OCI-LY3 (cell line): Measurements from ENCODE around the gene GPC3.
"Not testable (repeated sequence)": the region's sequence is repeated elsewhere in the genome, so short reads cannot be mapped to it uniquely, and the experiment has no call there.

Source experiments
- EZH2phosphoT487 ChIP-seq: fragments of 200-600 bp; shearing (Covaris generic); IDR thresholded peaks from 2 replicates; pipeline ENCODE4 v1.6.1; 2018; ENCODE audit warnings: antibody characterized with exemption, mixed run types, low read depth
- TF ChIP-seq, protein P1 (sequence below): fragments of 200-600, 300-600 bp; sonication (generic); IDR thresholded peaks from 2 replicates; pipeline ENCODE4 v1.5.1; 2014; ENCODE audit warnings: antibody characterized with exemption, low read length, low read depth

DNA sequence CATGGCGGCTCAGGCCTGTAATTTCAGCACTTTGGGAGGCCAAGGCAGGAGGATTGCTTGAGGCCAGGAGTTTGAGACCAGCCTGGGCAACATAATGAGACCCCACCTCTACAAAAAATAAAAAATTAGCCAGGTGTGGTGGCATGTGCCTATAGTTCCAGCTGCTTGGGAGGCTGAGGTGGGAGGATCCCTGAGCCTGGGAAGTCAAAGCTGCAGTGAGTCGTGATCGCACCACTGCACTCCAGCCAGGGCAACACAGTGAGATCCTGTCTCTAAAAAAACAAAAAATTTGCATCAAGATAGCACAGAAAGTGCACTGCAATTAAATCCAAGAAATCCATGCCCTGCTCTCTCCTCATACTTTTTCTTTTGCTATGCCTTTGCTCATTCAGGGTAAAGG is 458.6 kb downstream of the GPC3 start:
- TF ChIP-seq, protein P1, sequence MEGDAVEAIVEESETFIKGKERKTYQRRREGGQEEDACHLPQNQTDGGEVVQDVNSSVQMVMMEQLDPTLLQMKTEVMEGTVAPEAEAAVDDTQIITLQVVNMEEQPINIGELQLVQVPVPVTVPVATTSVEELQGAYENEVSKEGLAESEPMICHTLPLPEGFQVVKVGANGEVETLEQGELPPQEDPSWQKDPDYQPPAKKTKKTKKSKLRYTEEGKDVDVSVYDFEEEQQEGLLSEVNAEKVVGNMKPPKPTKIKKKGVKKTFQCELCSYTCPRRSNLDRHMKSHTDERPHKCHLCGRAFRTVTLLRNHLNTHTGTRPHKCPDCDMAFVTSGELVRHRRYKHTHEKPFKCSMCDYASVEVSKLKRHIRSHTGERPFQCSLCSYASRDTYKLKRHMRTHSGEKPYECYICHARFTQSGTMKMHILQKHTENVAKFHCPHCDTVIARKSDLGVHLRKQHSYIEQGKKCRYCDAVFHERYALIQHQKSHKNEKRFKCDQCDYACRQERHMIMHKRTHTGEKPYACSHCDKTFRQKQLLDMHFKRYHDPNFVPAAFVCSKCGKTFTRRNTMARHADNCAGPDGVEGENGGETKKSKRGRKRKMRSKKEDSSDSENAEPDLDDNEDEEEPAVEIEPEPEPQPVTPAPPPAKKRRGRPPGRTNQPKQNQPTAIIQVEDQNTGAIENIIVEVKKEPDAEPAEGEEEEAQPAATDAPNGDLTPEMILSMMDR, result not testable (repeated sequence)
- TF ChIP-seq EZH2phosphoT487, result not testable (repeated sequence)
